BLaER1 treated with 17β-estradiol and CSF1 and Interleukin-3, amounts not matched to agents 10 nM and 100 nM (cell line): ENCODE measurements around the gene SLC6A3.
"Not testable (repeated sequence)": the region's sequence is repeated elsewhere in the genome, so short reads cannot be mapped to it uniquely, and the experiment has no call there.

Experiments
- H3K27ac ChIP-seq, 11 experiments: shearing (Covaris generic); formaldehyde crosslinking; 2 replicates each; pipeline ENCODE4 v1.8.1; 2022
- H3K27me3 ChIP-seq, 11 experiments: shearing (Covaris generic); formaldehyde crosslinking; 2 replicates each; pipeline ENCODE4 v1.8.1; 2022
- H3K36me3 ChIP-seq, 11 experiments: shearing (Covaris generic); formaldehyde crosslinking; 2 replicates each; pipeline ENCODE4 v1.8.1; 2022
- H3K4me1 ChIP-seq, 10 experiments: shearing (Covaris generic); formaldehyde crosslinking; 2 replicates each; pipeline ENCODE4 v1.8.1; 2022
- H3K4me2 ChIP-seq, 11 experiments: shearing (Covaris generic); formaldehyde crosslinking; 2 replicates each; pipeline ENCODE4 v1.8.1; 2022
- H3K4me3 ChIP-seq, 10 experiments: shearing (Covaris generic); formaldehyde crosslinking; 2 replicates each; pipeline ENCODE4 v1.8.1; 2022
- H3K9ac ChIP-seq, 11 experiments: shearing (Covaris generic); formaldehyde crosslinking; 2 replicates each; pipeline ENCODE4 v1.8.1; 2022
- H3K9me3 ChIP-seq, 11 experiments: shearing (Covaris generic); formaldehyde crosslinking; replicated peaks in 1 of 11; 2 replicates each; pipeline ENCODE4 v1.8.1; 2022
- H4K20me1 ChIP-seq, 11 experiments: shearing (Covaris generic); formaldehyde crosslinking; 2 replicates each; pipeline ENCODE4 v1.8.1; 2022
- Cebpa-rat ChIP-seq, 11 experiments: shearing (Covaris generic); IDR thresholded peaks; 2 replicates each; pipeline ENCODE4 v1.8.1; 2022

SLC6A3 gene

DNA sequence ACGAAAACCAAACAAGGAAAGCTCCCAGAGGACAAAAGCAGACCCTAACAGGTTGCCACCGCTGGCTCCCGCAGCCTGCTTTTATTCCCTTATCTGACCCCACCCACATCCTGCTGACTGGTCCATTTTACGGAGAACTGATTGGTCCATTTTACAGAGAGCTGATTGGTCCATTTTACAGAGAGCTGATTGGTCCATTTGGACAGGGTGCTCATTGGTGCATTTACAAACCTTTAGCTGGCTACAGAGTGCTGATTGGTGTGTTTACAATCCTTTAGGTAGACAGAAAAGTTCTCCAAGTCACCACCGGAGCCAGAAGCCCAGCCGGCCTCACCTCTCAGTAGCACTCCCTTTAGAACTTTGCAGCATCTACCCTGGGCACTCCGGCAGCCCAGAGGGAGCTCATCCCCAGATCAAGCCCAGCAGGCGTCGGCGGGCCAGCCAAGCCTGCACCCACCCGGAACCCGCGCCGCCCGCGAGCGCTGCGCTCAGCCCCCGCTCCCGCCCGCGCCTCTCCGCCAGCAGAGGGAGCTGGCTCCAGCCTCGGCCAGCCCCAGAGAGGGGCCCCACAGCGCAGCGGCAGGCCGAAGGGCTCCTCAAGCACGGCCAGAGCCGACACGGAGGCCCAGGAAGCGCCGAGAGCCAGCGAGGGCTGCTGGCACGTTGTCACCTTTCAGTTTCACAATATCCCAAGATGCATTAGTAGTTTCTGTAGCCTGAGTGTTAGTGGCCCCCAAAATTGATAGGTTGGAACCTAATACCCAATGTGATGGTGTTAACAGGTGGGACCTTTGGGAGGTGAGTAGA lies 65.0 kb downstream of the SLC6A3 start:
- Histone ChIP-seq H3K36me3 (peaks cover 0 to 4% (median 0%) of the 10 kb centered on the region in 11 experiments; a peak in 1 of 22 replicates), H3K27ac (no peak overlapping the region), H3K27me3 (peaks cover 3 to 10% (median 8%) of the 10 kb centered on the region in 11 experiments; a peak in 14 of 22 replicates), H3K4me1 (peaks cover under 1 to 32% (median 17%) of the 10 kb centered on the region in 10 experiments; a peak in 19 of 20 replicates), H3K9me3 (peaks cover 26 to 38% (median 31%) of the 10 kb centered on the region in 11 experiments), H3K4me3 (peak overlapping the region in 2 of 10 experiments; percentile 16 to 19; a peak in 2 of 20 replicates), H3K4me2 (peak overlapping the region in 9 of 11 experiments; percentile 3 to 53 (median 35); a peak in 10 of 22 replicates), H4K20me1 (no peaks in the 10 kb centered on the region), H3K9ac (no peak overlapping the region)
- TF ChIP-seq Cebpa-rat (IDR thresholded peaks at IDR 0.05): no peak

- peaks cover 26 to 38% (median 31%) of the 10 kb centered on the region in 11 experiments for H3K9me3 ChIP-seq
- H3K36me3 ChIP-seq: peaks cover 0 to 4% (median 0%) of the 10 kb centered on the region in 11 experiments; a peak in 1 of 22 replicates
- peaks cover 0 to 35% (median 17%) of the 10 kb centered on the region in 10 experiments; a peak in 15 of 20 replicates for H3K4me1 ChIP-seq
- H3K27ac ChIP-seq: no peak overlapping the region
- H3K9ac ChIP-seq: no peak overlapping the region
- no peak overlapping the region for H3K4me3 ChIP-seq
- TF ChIP-seq Cebpa-rat (IDR thresholded peaks at IDR 0.05): no peak
- no peaks in the 10 kb centered on the region for H4K20me1 ChIP-seq
- H3K27me3 ChIP-seq: peaks cover 3 to 10% (median 7%) of the 10 kb centered on the region in 11 experiments; a peak in 14 of 22 replicates
- H3K4me2 ChIP-seq: no peak overlapping the region
These were observed 66.2 kb downstream of the SLC6A3 start for GRCh38 chr5:1378866-1379659.

DNA sequence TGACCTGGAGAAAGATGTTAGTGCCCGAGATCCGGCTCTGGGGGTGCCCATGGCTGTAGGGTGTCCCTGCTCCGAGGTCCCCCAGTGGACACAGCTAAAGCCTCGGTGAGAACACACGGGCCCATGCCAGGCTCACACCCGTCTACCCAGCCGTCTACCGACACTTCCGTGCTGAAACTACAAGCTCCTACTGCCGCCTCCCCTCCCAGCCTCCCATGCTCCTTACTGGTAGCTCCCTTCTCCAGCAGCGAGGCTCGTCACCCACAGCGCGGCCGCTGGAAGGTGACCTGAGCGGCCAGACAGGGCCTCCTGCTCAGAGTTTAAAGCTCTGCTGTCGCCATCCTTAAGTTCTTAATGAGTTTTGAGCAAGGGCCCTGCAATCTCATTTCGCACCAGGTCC lies 67.1 kb downstream of the SLC6A3 start:
- Histone ChIP-seq H3K4me3 (no peak overlapping the region), H3K27me3 (peaks cover 3 to 10% (median 7%) of the 10 kb centered on the region in 11 experiments; a peak in 14 of 22 replicates), H3K36me3 (peaks cover 0 to 4% (median 0%) of the 10 kb centered on the region in 11 experiments; a peak in 1 of 22 replicates), H3K9ac (no peak overlapping the region), H4K20me1 (no peaks in the 10 kb centered on the region), H3K4me1 (peaks cover 0 to 42% (median 19%) of the 10 kb centered on the region in 10 experiments; a peak in 15 of 20 replicates), H3K27ac (no peak overlapping the region), H3K9me3 (peaks cover 26 to 38% (median 31%) of the 10 kb centered on the region in 11 experiments), H3K4me2 (no peak overlapping the region)
- TF ChIP-seq Cebpa-rat (IDR thresholded peaks at IDR 0.05): no peak

DNA sequence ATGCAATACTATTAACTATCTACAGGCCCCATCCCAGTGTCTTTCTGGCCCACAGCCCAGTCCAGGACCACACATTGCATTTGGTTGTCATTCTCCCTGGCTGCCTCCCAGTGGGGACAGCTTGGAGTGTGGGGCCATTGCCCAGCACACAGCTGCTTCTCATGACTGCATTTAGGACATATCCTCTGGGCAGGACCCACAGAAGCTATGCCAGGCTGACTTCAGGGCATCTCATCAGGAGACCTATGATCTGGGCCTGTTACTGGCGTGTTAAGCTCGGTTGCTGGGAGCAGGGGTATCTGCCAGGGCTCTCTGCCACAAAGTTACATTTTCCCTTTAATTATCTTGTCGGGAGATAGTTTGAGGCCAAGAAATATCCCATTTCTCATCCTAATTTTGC lies 68.3 kb downstream of the SLC6A3 start:
- Histone ChIP-seq H3K27me3 (peaks cover 3 to 10% (median 7%) of the 10 kb centered on the region in 11 experiments; a peak in 14 of 22 replicates), H3K4me1 (peaks cover 3 to 47% (median 23%) of the 10 kb centered on the region in 10 experiments; a peak in 18 of 20 replicates), H3K9me3 (peaks cover 26 to 38% (median 31%) of the 10 kb centered on the region in 11 experiments), H3K9ac (no peak overlapping the region), H3K4me2 (peak overlapping the region in 1 of 11 experiments; percentile 45; a peak in 1 of 22 replicates), H3K4me3 (no peak overlapping the region), H3K36me3 (peaks cover 0 to 4% (median 0%) of the 10 kb centered on the region in 11 experiments; a peak in 1 of 22 replicates), H3K27ac (no peak overlapping the region), H4K20me1 (no peaks in the 10 kb centered on the region)
- no peak for TF ChIP-seq Cebpa-rat (IDR thresholded peaks at IDR 0.05)

DNA sequence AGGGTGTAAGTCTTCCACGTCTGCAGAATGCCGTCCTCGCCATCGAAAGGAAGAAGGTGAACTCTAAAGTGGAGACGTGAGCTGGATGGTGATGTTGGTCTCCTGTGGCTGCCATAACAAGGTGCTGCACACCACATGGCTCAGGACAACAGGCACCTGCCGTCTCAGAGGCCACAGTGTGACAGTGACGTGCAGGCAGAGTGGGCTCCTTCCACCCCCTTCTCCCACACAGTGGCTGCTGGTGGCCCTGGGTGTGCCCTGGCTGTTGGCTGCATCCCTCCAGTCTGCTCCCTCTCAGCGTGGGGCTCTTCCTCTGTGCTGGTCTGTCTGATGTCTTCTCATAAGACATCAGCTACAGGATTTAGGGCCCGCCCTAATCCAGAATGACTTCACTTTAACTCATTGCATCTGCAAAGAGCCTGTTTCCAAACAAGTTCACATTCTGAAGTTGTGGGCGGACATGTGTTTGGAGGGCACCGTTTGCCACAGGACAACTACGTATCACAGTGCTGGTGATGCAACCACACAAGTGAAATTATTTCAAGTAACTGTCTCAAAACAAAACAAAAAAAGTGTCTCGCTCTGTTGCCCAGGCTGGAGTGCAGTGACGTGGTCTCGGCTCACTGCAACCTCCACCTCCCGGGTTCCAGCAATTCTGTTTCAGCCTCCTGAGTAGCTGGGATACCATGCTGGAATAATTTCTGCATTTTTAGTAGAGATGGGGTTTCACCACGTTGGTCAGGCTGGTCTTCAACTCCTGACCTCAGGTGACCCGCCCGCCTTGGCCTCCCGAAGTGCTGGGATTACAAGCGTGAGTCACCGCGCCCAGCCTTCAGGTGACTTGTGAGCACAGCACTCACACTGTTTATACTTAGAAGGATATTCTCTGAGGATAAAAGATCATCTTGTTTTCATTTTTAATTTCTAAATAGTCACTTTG lies 69.1 kb downstream of the SLC6A3 start:
- H3K4me1 ChIP-seq: peaks cover 9 to 55% (median 31%) of the 10 kb centered on the region in 10 experiments; a peak in 18 of 20 replicates
- peaks cover 3 to 10% (median 7%) of the 10 kb centered on the region in 11 experiments; a peak in 14 of 22 replicates for H3K27me3 ChIP-seq

GRCh38 chr5:1374679-1375055 lies 70.6 kb downstream of the SLC6A3 start:
- H3K4me1 ChIP-seq: peaks cover 9 to 51% (median 33%) of the 10 kb centered on the region in 10 experiments; a peak in 18 of 20 replicates
- peaks cover 0 to under 1% (median 0%) of the 10 kb centered on the region in 11 experiments; a peak in 1 of 22 replicates for H3K27me3 ChIP-seq
- no peaks in the 10 kb centered on the region for H4K20me1 ChIP-seq
- no peak overlapping the region for H3K4me3 ChIP-seq
- H3K4me2 ChIP-seq: peak overlapping the region in 6 of 11 experiments; percentile 23 to 69 (median 58); a peak in 10 of 22 replicates
- peaks cover 17 to 24% (median 20%) of the 10 kb centered on the region in 11 experiments for H3K9me3 ChIP-seq
- H3K36me3 ChIP-seq: peaks cover 0 to 4% (median 0%) of the 10 kb centered on the region in 11 experiments; a peak in 1 of 22 replicates
- no peak overlapping the region for H3K9ac ChIP-seq
- H3K27ac ChIP-seq: no peak overlapping the region
- no peak for TF ChIP-seq Cebpa-rat (IDR thresholded peaks at IDR 0.05)

More for the DNA sequence above, 69.1 kb downstream of the SLC6A3 start:
- Histone ChIP-seq H3K27ac (peak overlapping the region in 2 of 11 experiments; percentile 5 to 47; a peak in 1 of 22 replicates), H3K9me3 (peaks cover 26 to 38% (median 31%) of the 10 kb centered on the region in 11 experiments), H4K20me1 (no peaks in the 10 kb centered on the region), H3K4me3 (no peak overlapping the region), H3K4me2 (peak overlapping the region in 9 of 11 experiments; percentile 2 to 69 (median 57); a peak in 16 of 22 replicates), H3K36me3 (peaks cover 0 to 4% (median 0%) of the 10 kb centered on the region in 11 experiments; a peak in 1 of 22 replicates), H3K9ac (no peak overlapping the region)
- TF ChIP-seq Cebpa-rat (IDR thresholded peaks at IDR 0.05): peak in 3 of 11 experiments; percentile 52 to 78 (median 63); a peak in 3 of 22 replicates

DNA sequence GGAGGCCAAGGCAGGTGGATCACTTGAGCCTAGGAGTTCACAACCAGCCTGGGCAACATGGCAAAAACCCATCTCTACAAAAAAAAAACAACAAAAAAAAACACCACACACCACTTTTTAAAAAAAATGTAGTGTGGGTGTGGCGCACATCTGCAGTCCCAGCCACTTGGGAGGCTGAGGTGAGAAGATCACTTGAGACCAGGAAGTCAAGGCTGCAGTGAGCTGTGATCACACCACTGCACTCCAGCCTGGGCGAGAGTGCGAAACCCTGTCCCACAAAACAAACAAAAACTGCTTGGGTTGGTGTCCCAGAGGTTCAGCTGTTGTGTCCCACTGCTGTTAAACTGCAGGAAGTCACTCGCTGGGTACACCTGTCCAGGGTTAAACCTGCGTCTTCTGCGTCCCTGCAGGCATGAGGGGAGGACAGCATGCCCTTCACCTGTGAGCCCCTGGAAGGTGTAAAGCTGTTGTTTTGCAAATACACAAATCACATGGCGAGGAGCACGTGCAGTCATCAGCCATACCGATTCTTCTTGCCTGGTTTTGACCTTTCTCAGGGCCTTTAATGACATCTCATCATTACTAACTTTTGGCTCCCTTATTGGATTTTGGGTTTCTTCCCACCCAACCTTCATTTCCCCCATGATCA lies 71.1 kb downstream of the SLC6A3 start:
- Histone ChIP-seq H3K27me3 (no peaks in the 10 kb centered on the region; a peak in 1 of 22 replicates), H3K4me3 (no peak overlapping the region), H3K4me2 (peak overlapping the region in 6 of 11 experiments; percentile 23 to 69 (median 58); a peak in 12 of 22 replicates), H4K20me1 (no peaks in the 10 kb centered on the region), H3K9me3 (peaks cover 12 to 18% (median 15%) of the 10 kb centered on the region in 11 experiments), H3K9ac (no peak overlapping the region), H3K27ac (no peak overlapping the region), H3K4me1 (peaks cover 9 to 51% (median 33%) of the 10 kb centered on the region in 10 experiments; a peak in 18 of 20 replicates), H3K36me3 (peaks cover 0 to 4% (median 0%) of the 10 kb centered on the region in 11 experiments; a peak in 1 of 22 replicates)
- TF ChIP-seq Cebpa-rat (IDR thresholded peaks at IDR 0.05): no peak

DNA sequence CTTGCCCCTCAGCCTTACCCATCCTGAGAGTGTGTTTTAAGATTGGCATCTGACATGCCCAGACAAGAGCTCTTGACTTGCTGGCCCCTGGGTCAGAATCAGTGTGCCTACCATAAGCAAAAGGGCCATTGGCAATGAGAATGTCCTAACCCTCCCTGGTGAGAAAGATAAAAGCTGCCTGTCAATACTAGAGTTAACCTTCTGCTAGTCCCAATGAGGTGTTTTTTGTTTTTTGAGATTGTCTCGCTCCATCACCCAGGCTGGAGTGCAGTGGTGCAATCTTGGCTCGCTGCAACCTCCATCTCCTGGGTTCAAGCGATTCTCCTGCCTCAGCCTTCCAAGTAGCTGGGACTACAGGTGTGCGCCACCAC lies 73.3 kb downstream of the SLC6A3 start:
- peaks cover 9 to 57% (median 38%) of the 10 kb centered on the region in 10 experiments; a peak in 18 of 20 replicates for H3K4me1 ChIP-seq
- H3K27me3 ChIP-seq, H3K9me3 ChIP-seq, H3K4me3 ChIP-seq, H4K20me1 ChIP-seq, H3K27ac ChIP-seq, H3K36me3 ChIP-seq, H3K9ac ChIP-seq: not testable (repeated sequence)
- H3K4me2 ChIP-seq: peak overlapping the region; percentile 10 to 66 (median 46); a peak in 20 of 22 replicates
